ENCODE measurements around the gene TTYH1.

TTYH1 gene

GRCh38 chr19:54477650-54478049, 62.4 kb downstream of the TTYH1 start:
- no peak for DNase-seq (ENCODE audit: low read depth, low spot score)

GRCh38 chr19:54478677-54479266, 63.5 kb downstream of the TTYH1 start:
- peak; percentile 62 for DNase-seq (ENCODE audit: low read depth, low spot score)

- no peak for DNase-seq (ENCODE audit: low read depth, low spot score)
Measured at GRCh38 chr19:54480051-54480450, 64.8 kb downstream of the TTYH1 start.

GRCh38 chr19:54481326-54481930, 66.2 kb downstream of the TTYH1 start:
- peak; percentile 67 for DNase-seq (ENCODE audit: low read depth, low spot score)

GRCh38 chr19:54482889-54483288, 67.6 kb downstream of the TTYH1 start:
- no peak for DNase-seq (ENCODE audit: low read depth, low spot score)

GRCh38 chr19:54484451-54484850, 69.2 kb downstream of the TTYH1 start:
- DNase-seq (ENCODE audit: low read depth, low spot score): no peak

- DNase-seq (ENCODE audit: low read depth, low spot score): no peak
Measured at GRCh38 chr19:54485851-54486250, 70.6 kb downstream of the TTYH1 start.
